ENCODE results near the gene TLR10.

The TLR10 gene

GRCh38 chr4:38794051-38794450 is 11.3 kb upstream of the TLR10 start:
- no peak overlapping the region for H3K27ac ChIP-seq (ENCODE audit: low read length)
- H3K27me3 ChIP-seq (replicated peaks; ENCODE audit: insufficient read depth, low read length), result no peaks in the 10 kb centered on the region
- no peaks in the 10 kb centered on the region for H3F3A ChIP-seq (ENCODE audit: insufficient read depth, low read length)
- TF ChIP-seq CTCF (IDR thresholded peaks at IDR 0.05; ENCODE audit: low read length), result no peak
- no peaks in the 10 kb centered on the region for H4K20me1 ChIP-seq (ENCODE audit: insufficient read depth, low read length)
- no peak overlapping the region for H2AFZ ChIP-seq (ENCODE audit: low read length)
- no peaks in the 10 kb centered on the region for H3K4me1 ChIP-seq (ENCODE audit: low read length)
- no peak overlapping the region for H3K4me2 ChIP-seq (ENCODE audit: low read depth, low read length)
- DNase-seq, result no peak
- H3K36me3 ChIP-seq (replicated peaks; ENCODE audit: insufficient read depth, low read length), result no peaks in the 10 kb centered on the region
- no peaks in the 10 kb centered on the region for H3K9me3 ChIP-seq (replicated peaks; ENCODE audit: insufficient read depth, low read length)
- H3K9me2 ChIP-seq (replicated peaks; ENCODE audit: insufficient read depth, low read length), result no peaks in the 10 kb centered on the region
- no peak overlapping the region for H3K9ac ChIP-seq (ENCODE audit: low read length)
- no peaks in the 10 kb centered on the region for H3K79me2 ChIP-seq (ENCODE audit: low read length)
- H3K4me3 ChIP-seq (ENCODE audit: low read length), result no peak overlapping the region

- DNase-seq, result no peak
- no peaks in the 10 kb centered on the region for H3K4me1 ChIP-seq (ENCODE audit: low read length)
- H4K20me1 ChIP-seq (ENCODE audit: insufficient read depth, low read length), result no peaks in the 10 kb centered on the region
- no peak overlapping the region for H3K4me2 ChIP-seq (ENCODE audit: low read depth, low read length)
- no peaks in the 10 kb centered on the region for H3K36me3 ChIP-seq (replicated peaks; ENCODE audit: insufficient read depth, low read length)
- H3K27me3 ChIP-seq (replicated peaks; ENCODE audit: insufficient read depth, low read length), result no peaks in the 10 kb centered on the region
- TF ChIP-seq EZH2 (optimal IDR thresholded peaks at IDR 0.05; ENCODE audit: low read depth, low read length) (no peak), CTCF (IDR thresholded peaks at IDR 0.05; ENCODE audit: low read length) (no peak), EZH2phosphoT487 (IDR thresholded peaks at IDR 0.05; ENCODE audit: low read length) (no peak)
- H3K9ac ChIP-seq (ENCODE audit: low read length), result no peak overlapping the region
- no peak overlapping the region for H3K4me3 ChIP-seq (ENCODE audit: low read length)
- H3F3A ChIP-seq (ENCODE audit: insufficient read depth, low read length), result no peaks in the 10 kb centered on the region
- H3K9me3 ChIP-seq (replicated peaks; ENCODE audit: insufficient read depth, low read length), result no peaks in the 10 kb centered on the region
- no peak overlapping the region for H2AFZ ChIP-seq (ENCODE audit: low read length)
- no peaks in the 10 kb centered on the region for H3K9me2 ChIP-seq (replicated peaks; ENCODE audit: insufficient read depth, low read length)
- H3K79me2 ChIP-seq (ENCODE audit: low read length), result no peaks in the 10 kb centered on the region
- no peak overlapping the region for H3K27ac ChIP-seq (ENCODE audit: low read length)
Measured at GRCh38 chr4:38791010-38791409, 8.2 kb upstream of the TLR10 start.

- H3K9ac ChIP-seq (ENCODE audit: low read length), result no peak overlapping the region
- no peaks in the 10 kb centered on the region for H3K36me3 ChIP-seq (replicated peaks; ENCODE audit: insufficient read depth, low read length)
- no peaks in the 10 kb centered on the region for H3K9me2 ChIP-seq (replicated peaks; ENCODE audit: insufficient read depth, low read length)
- no peak overlapping the region for H3K4me2 ChIP-seq (ENCODE audit: low read depth, low read length)
- no peak overlapping the region for H2AFZ ChIP-seq (ENCODE audit: low read length)
- TF ChIP-seq EZH2phosphoT487 (IDR thresholded peaks at IDR 0.05; ENCODE audit: low read length) (no peak), EZH2 (optimal IDR thresholded peaks at IDR 0.05; ENCODE audit: low read depth, low read length) (no peak), CTCF (IDR thresholded peaks at IDR 0.05; ENCODE audit: low read length) (no peak)
- H4K20me1 ChIP-seq (ENCODE audit: insufficient read depth, low read length), result no peaks in the 10 kb centered on the region
- no peak for DNase-seq
- no peak overlapping the region for H3K27ac ChIP-seq (ENCODE audit: low read length)
- no peaks in the 10 kb centered on the region for H3K27me3 ChIP-seq (replicated peaks; ENCODE audit: insufficient read depth, low read length)
- no peaks in the 10 kb centered on the region for H3F3A ChIP-seq (ENCODE audit: insufficient read depth, low read length)
- H3K4me3 ChIP-seq (ENCODE audit: low read length), result no peak overlapping the region
- H3K9me3 ChIP-seq (replicated peaks; ENCODE audit: insufficient read depth, low read length), result no peaks in the 10 kb centered on the region
- H3K4me1 ChIP-seq (ENCODE audit: low read length), result no peaks in the 10 kb centered on the region
- H3K79me2 ChIP-seq (ENCODE audit: low read length), result no peaks in the 10 kb centered on the region
Measured at GRCh38 chr4:38788317-38788716, 5.5 kb upstream of the TLR10 start.

GRCh38 chr4:38787693-38788092 is 4.9 kb upstream of the TLR10 start:
- Histone ChIP-seq H3K27me3 (replicated peaks; ENCODE audit: insufficient read depth, low read length) (no peaks in the 10 kb centered on the region), H3K9me2 (replicated peaks; ENCODE audit: insufficient read depth, low read length) (no peaks in the 10 kb centered on the region), H4K20me1 (ENCODE audit: insufficient read depth, low read length) (no peaks in the 10 kb centered on the region), H3K27ac (ENCODE audit: low read length) (no peak overlapping the region), H3K4me2 (ENCODE audit: low read depth, low read length) (no peak overlapping the region), H3K36me3 (replicated peaks; ENCODE audit: insufficient read depth, low read length) (no peaks in the 10 kb centered on the region), H3F3A (ENCODE audit: insufficient read depth, low read length) (no peaks in the 10 kb centered on the region), H3K9ac (ENCODE audit: low read length) (no peak overlapping the region), H3K4me1 (ENCODE audit: low read length) (no peaks in the 10 kb centered on the region), H3K4me3 (ENCODE audit: low read length) (no peak overlapping the region), H3K79me2 (ENCODE audit: low read length) (no peaks in the 10 kb centered on the region), H2AFZ (ENCODE audit: low read length) (no peak overlapping the region), H3K9me3 (replicated peaks; ENCODE audit: insufficient read depth, low read length) (no peaks in the 10 kb centered on the region)
- TF ChIP-seq CTCF (IDR thresholded peaks at IDR 0.05; ENCODE audit: low read length) (no peak), EZH2phosphoT487 (IDR thresholded peaks at IDR 0.05; ENCODE audit: low read length) (no peak), EZH2 (optimal IDR thresholded peaks at IDR 0.05; ENCODE audit: low read depth, low read length) (no peak)
- DNase-seq, result no peak
